Astrocyte (in vitro differentiated cells and primary cell): Measurements from ENCODE around the gene SURF4.

Experiments
- EZH2 ChIP-seq: IDR thresholded peaks from 2 replicates; pipeline ENCODE4 v1.6.1; 2012; ENCODE audit warnings: mild to moderate bottlenecking, low read length, inconsistent platforms; ENCODE audit not compliant: insufficient read depth
- TF ChIP-seq, protein P1 (sequence below): IDR thresholded peaks from 2 replicates; pipeline ENCODE4 v1.5.1; 2011; ENCODE audit warnings: low read depth, mild to moderate bottlenecking, inconsistent platforms, low read length, moderate library complexity; ENCODE audit not compliant: insufficient read depth

DNA sequence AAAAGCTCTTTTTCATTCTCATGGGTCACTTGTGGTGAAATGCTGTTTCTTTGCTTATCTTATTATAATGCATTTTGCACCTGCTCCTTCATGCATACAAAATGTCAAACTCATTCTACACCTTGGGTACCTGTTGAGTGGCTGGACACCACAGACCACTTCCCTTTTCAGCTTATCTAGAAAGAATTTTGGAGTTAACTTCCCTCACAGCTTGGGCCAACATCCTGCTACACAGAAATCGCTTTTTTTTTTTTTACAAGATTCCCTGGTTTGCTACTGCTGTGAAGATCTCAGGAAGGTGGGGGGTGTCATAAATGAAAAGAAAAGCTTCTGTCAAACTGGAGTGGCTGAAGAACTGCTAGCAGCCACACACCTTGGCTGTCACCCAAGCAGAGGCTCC is 39.3 kb upstream of the SURF4 start:
- TF ChIP-seq, protein P1, sequence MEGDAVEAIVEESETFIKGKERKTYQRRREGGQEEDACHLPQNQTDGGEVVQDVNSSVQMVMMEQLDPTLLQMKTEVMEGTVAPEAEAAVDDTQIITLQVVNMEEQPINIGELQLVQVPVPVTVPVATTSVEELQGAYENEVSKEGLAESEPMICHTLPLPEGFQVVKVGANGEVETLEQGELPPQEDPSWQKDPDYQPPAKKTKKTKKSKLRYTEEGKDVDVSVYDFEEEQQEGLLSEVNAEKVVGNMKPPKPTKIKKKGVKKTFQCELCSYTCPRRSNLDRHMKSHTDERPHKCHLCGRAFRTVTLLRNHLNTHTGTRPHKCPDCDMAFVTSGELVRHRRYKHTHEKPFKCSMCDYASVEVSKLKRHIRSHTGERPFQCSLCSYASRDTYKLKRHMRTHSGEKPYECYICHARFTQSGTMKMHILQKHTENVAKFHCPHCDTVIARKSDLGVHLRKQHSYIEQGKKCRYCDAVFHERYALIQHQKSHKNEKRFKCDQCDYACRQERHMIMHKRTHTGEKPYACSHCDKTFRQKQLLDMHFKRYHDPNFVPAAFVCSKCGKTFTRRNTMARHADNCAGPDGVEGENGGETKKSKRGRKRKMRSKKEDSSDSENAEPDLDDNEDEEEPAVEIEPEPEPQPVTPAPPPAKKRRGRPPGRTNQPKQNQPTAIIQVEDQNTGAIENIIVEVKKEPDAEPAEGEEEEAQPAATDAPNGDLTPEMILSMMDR, result no peak
- no peak for TF ChIP-seq EZH2
